GM23338 (cell line): ENCODE measurements around the gene MBD1. TPM values are rescaled to one million over a fixed set of nuclear protein-coding genes. Genes with fewer than 3 reads are reported as not detected.

Experiments used
- ATAC-seq: fragments of 200-7000 bp; cut with Tn5 transposase; 3 replicates; pipeline ENCODE4 v1.9.1; 2020
- DNase-seq: peaks from one replicate; pipeline ENCODE4 v3.0.0-alpha.2; 2015; ENCODE audit warnings: low spot score
- H2AFZ ChIP-seq: fragments of 200-600 bp; sonication (generic); 2 replicates; pipeline ENCODE4 v1.8.0; 2016; ENCODE audit warnings: antibody characterized with exemption, mild to moderate bottlenecking, moderate library complexity
- H3F3A ChIP-seq: fragments of 200-600 bp; sonication (generic); replicated peaks from 2 replicates; pipeline ENCODE4 v1.8.0; 2017; ENCODE audit warnings: antibody characterized with exemption, mixed run types, low read depth
- H3K27ac ChIP-seq: fragments of 200-600 bp; sonication (generic); 2 replicates; pipeline ENCODE4 v1.6.1; 2016; ENCODE audit warnings: low read depth
- H3K27me3 ChIP-seq: fragments of 200-600 bp; sonication (generic); 2 replicates; pipeline ENCODE4 v1.8.0; 2016; ENCODE audit warnings: mild to moderate bottlenecking, mixed run types, moderate library complexity; ENCODE audit not compliant: insufficient read depth
- H3K36me3 ChIP-seq: fragments of 200-600 bp; sonication (generic); 2 replicates; pipeline ENCODE4 v1.8.0; 2016; ENCODE audit warnings: mild to moderate bottlenecking; ENCODE audit not compliant: insufficient read depth
- H3K4me1 ChIP-seq: fragments of 200-600 bp; sonication (generic); 2 replicates; pipeline ENCODE4 v1.8.0; 2016; ENCODE audit warnings: mild to moderate bottlenecking, moderate library complexity; ENCODE audit not compliant: insufficient read depth
- H3K4me2 ChIP-seq: fragments of 200-600 bp; sonication (generic); 2 replicates; pipeline ENCODE4 v1.7.1; 2017; ENCODE audit warnings: mixed run types
- H3K4me3 ChIP-seq: fragments of 200-600 bp; sonication (generic); 2 replicates; pipeline ENCODE4 v1.6.1; 2016; ENCODE audit warnings: mixed run types
- H3K79me2 ChIP-seq: fragments of 200-600 bp; sonication (generic); replicated peaks from 2 replicates; pipeline ENCODE4 v1.8.0; 2017; ENCODE audit warnings: mild to moderate bottlenecking; ENCODE audit not compliant: insufficient read depth
- H3K9me2 ChIP-seq: fragments of 200-600 bp; sonication (generic); 2 replicates; pipeline ENCODE4 v1.8.0; 2017; ENCODE audit not compliant: insufficient read depth
- H4K20me1 ChIP-seq: fragments of 200-600 bp; sonication (generic); replicated peaks from 2 replicates; pipeline ENCODE4 v1.8.0; 2017; ENCODE audit warnings: mild to moderate bottlenecking; ENCODE audit not compliant: insufficient read depth
- H3K27ac Mint-ChIP-seq: 2 replicates; pipeline ENCODE4 v1.8.0; 2020; ENCODE audit warnings: inconsistent platforms, mild to moderate bottlenecking, moderate library complexity, mixed read lengths
- H3K27me3 Mint-ChIP-seq: 3 replicates; pipeline ENCODE4 v1.8.0; 2022; ENCODE audit warnings: low read depth, mild to moderate bottlenecking, moderate library complexity, mixed read lengths, inconsistent platforms; ENCODE audit not compliant: insufficient read depth, poor library complexity
- H3K36me3 Mint-ChIP-seq: 3 replicates; pipeline ENCODE4 v1.8.0; 2021; ENCODE audit warnings: low read depth, mild to moderate bottlenecking, inconsistent platforms, moderate library complexity, mixed read lengths
- H3K4me1 Mint-ChIP-seq: 3 replicates; pipeline ENCODE4 v1.8.0; 2020; ENCODE audit warnings: mild to moderate bottlenecking, inconsistent platforms, mixed read lengths
- H3K4me3 Mint-ChIP-seq: 3 replicates; pipeline ENCODE4 v1.8.0; 2021; ENCODE audit warnings: moderate library complexity, mild to moderate bottlenecking, inconsistent platforms, mixed read lengths
- H3K9me3 Mint-ChIP-seq: 3 replicates; pipeline ENCODE4 v1.8.0; 2020; ENCODE audit warnings: moderate library complexity, mild to moderate bottlenecking, inconsistent platforms, mixed read lengths
- ETS1 ChIP-seq: IDR thresholded peaks from 2 replicates; pipeline ENCODE4 v1.6.1; 2016; ENCODE audit warnings: antibody characterized with exemption
- EZH2 ChIP-seq: fragments of 200-600 bp; sonication (generic); IDR thresholded peaks from one replicate; pipeline ENCODE4 v1.8.0; 2017; ENCODE audit warnings: antibody characterized with exemption, mild to moderate bottlenecking, low read depth; ENCODE audit not compliant: unreplicated experiment
- JUNB ChIP-seq: IDR thresholded peaks from one replicate; pipeline ENCODE4 v1.6.1; 2016; ENCODE audit warnings: antibody characterized with exemption; ENCODE audit not compliant: unreplicated experiment
- NANOG ChIP-seq: IDR thresholded peaks from 2 replicates; pipeline ENCODE4 v1.6.1; 2016; ENCODE audit warnings: antibody characterized with exemption, borderline replicate concordance
- POLR2AphosphoS5 ChIP-seq: IDR thresholded peaks from 2 replicates; pipeline ENCODE4 v1.6.1; 2016; ENCODE audit warnings: antibody characterized with exemption, low read depth
- STAT1 ChIP-seq: IDR thresholded peaks from one replicate; pipeline ENCODE4 v1.6.1; 2016; ENCODE audit warnings: antibody characterized with exemption; ENCODE audit not compliant: unreplicated experiment
- ZNF331 ChIP-seq: fragments of 250-450 bp; sonication (Bioruptor Pico); IDR thresholded peaks from 2 replicates; pipeline ENCODE4 v1.5.0; 2020; ENCODE audit warnings: low read depth, mild to moderate bottlenecking, moderate library complexity
- ZNF462 ChIP-seq: fragments of 250-450 bp; sonication (Bioruptor Pico); IDR thresholded peaks from 2 replicates; pipeline ENCODE4 v1.5.0; 2020; ENCODE audit warnings: mild to moderate bottlenecking, moderate library complexity
- polyA plus RNA-seq: library from polyadenylated mRNA; unstranded; fragments of >200 nt; fragmentation: Nextera tagmentation; extraction: Ambion mirVana; gene quantifications from 2 replicates; pipeline ENCODE4 v1.2.1, GENCODE V29; 2016
- total RNA-seq: library from RNA; depleted of rRNA; stranded (reverse); fragments of >200 nt; shearing (Covaris generic); gene quantifications from 2 replicates; pipeline ENCODE4 v1.2.3, GENCODE V29; 2014

Gene MBD1
- total and polyA plus RNA-seq, 2 experiments from 2014 or later = 17.0 to 43.5 TPM

GRCh38 chr18:50307400-50307737 lies 26.0 kb upstream of the MBD1 start:
- peaks cover 11% of the 10 kb centered on the region for H3K27me3 Mint-ChIP-seq
- no peaks in the 10 kb centered on the region for H3K79me2 ChIP-seq
- peak overlapping the region; percentile 79 for H3K4me3 Mint-ChIP-seq
- H3K9me2 ChIP-seq = no peaks in the 10 kb centered on the region
- no peak overlapping the region for H3K27ac Mint-ChIP-seq
- no peak for DNase-seq
- H3K36me3 ChIP-seq = no peaks in the 10 kb centered on the region
- H3K4me3 ChIP-seq = peak overlapping the region; percentile 59
- peak overlapping the region; percentile 77; the same call in 1 of the 2 replicates for H2AFZ ChIP-seq
- no peak overlapping the region for H3K27ac ChIP-seq
- H3K9me3 Mint-ChIP-seq = peaks cover 4% of the 10 kb centered on the region; the same call in 1 of the 3 replicates
- H4K20me1 ChIP-seq = no peaks in the 10 kb centered on the region
- H3K4me1 Mint-ChIP-seq = no peaks in the 10 kb centered on the region
- H3F3A ChIP-seq = no peaks in the 10 kb centered on the region
- H3K27me3 ChIP-seq = peaks cover 49% of the 10 kb centered on the region
- H3K4me2 ChIP-seq = peak overlapping the region; percentile 69
- H3K4me1 ChIP-seq = peaks cover 5% of the 10 kb centered on the region; the same call in 1 of the 2 replicates
- no peaks in the 10 kb centered on the region for H3K36me3 Mint-ChIP-seq
- ATAC-seq = peak; percentile 65
- TF ChIP-seq EZH2 = no peak
- TF ChIP-seq STAT1 = no peak
- TF ChIP-seq JUNB = no peak
- no peak for TF ChIP-seq ZNF331 (CRISPR knock-in tag)
- TF ChIP-seq NANOG = no peak
- TF ChIP-seq POLR2AphosphoS5 = no peak
- TF ChIP-seq ZNF462 = no peak
- no peak for TF ChIP-seq ETS1
